ENCODE measurements around the gene OPCML. TPM values are rescaled to one million over a fixed set of nuclear protein-coding genes. Genes with fewer than 3 reads are reported as not detected.

OPCML gene
- polyA plus RNA-seq, 3 donors: not detected

DNA sequence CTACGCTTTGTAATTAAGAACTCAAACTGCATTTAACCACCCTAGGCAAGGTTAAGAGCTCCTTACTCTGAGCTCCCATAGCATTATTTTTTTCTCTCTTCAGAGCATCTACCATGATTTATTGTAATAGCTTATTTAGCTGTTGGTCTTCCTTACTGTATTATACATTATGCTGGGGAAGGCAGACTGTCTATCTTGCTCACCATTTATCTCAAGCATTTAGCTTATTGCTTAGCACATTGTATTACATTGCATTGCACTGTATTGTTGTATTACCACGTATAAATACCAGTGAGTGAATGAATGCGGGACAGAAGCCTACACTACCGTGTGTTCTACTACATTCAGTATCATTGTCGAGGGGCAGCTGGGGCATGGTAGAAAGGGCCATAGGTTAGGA lies 324.3 kb downstream of the OPCML start:
- Mint-ChIP-seq H3K36me3 (no peaks in the 10 kb centered on the region), H3K9me3 (peaks cover 0 to 2% (median 0%) of the 10 kb centered on the region in 7 donors), H3K27me3 (ENCODE audit: low read depth in 3 of 3) (peaks cover 0 to 7% (median 4%) of the 10 kb centered on the region in 3 donors), H3K27ac (no peak overlapping the region), H3K4me3 (no peak overlapping the region), H3K4me1 (peaks cover 20% of the 10 kb centered on the region)
- 100% methylated on average over 1 of the region's 5 CpGs for WGBS (ENCODE audit: insufficient coverage)
- TF ChIP-seq, protein P1, sequence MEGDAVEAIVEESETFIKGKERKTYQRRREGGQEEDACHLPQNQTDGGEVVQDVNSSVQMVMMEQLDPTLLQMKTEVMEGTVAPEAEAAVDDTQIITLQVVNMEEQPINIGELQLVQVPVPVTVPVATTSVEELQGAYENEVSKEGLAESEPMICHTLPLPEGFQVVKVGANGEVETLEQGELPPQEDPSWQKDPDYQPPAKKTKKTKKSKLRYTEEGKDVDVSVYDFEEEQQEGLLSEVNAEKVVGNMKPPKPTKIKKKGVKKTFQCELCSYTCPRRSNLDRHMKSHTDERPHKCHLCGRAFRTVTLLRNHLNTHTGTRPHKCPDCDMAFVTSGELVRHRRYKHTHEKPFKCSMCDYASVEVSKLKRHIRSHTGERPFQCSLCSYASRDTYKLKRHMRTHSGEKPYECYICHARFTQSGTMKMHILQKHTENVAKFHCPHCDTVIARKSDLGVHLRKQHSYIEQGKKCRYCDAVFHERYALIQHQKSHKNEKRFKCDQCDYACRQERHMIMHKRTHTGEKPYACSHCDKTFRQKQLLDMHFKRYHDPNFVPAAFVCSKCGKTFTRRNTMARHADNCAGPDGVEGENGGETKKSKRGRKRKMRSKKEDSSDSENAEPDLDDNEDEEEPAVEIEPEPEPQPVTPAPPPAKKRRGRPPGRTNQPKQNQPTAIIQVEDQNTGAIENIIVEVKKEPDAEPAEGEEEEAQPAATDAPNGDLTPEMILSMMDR (IDR thresholded peaks at IDR 0.05): no peak
- no peaks in the 10 kb centered on the region for H3K36me3 ChIP-seq (replicated peaks in 1 of 2; ENCODE audit: control insufficient read depth in 1 of 2, insufficient read depth in 2 of 2, low read length in 2 of 2)
- H4K20me1 ChIP-seq (ENCODE audit: insufficient read depth, low read length): no peaks in the 10 kb centered on the region
- no peaks in the 10 kb centered on the region for H3K9me3 ChIP-seq (replicated peaks in 1 of 2; ENCODE audit: control insufficient read depth in 1 of 2, insufficient read depth in 1 of 2, low read length in 2 of 2)
- H3K27ac ChIP-seq (ENCODE audit: low read depth in 1 of 2, low read length in 2 of 2): no peak overlapping the region
- peaks cover 24 to 35% of the 10 kb centered on the region in 2 donors for H3K4me1 ChIP-seq (ENCODE audit: control insufficient read depth in 1 of 2, insufficient read depth in 2 of 2, low read length in 2 of 2)
- no peak overlapping the region for H2AFZ ChIP-seq (ENCODE audit: insufficient read depth, low read depth, low read length, poor library complexity, severe bottlenecking)
- DNase-seq: no peak
- H3K27me3 ChIP-seq (ENCODE audit: control insufficient read depth in 2 of 2, insufficient read depth in 2 of 2, low read length in 2 of 2): peaks cover 0 to 10% of the 10 kb centered on the region in 2 donors
- no peak overlapping the region for H3K4me2 ChIP-seq (replicated peaks; ENCODE audit: extremely low read depth, low read length, poor library complexity, severe bottlenecking)
- no peaks in the 10 kb centered on the region for H3K79me2 ChIP-seq (ENCODE audit: insufficient read depth, low read length)
- intact Hi-C loops (cut with micrococcal nuclease): no loop called here
- H3K4me3 ChIP-seq (replicated peaks in 1 of 3; ENCODE audit: low read depth in 2 of 3, low read length in 3 of 3): no peak overlapping the region
- no peak overlapping the region for H3K9ac ChIP-seq (ENCODE audit: insufficient read depth, low read length, poor library complexity, severe bottlenecking)

DNA sequence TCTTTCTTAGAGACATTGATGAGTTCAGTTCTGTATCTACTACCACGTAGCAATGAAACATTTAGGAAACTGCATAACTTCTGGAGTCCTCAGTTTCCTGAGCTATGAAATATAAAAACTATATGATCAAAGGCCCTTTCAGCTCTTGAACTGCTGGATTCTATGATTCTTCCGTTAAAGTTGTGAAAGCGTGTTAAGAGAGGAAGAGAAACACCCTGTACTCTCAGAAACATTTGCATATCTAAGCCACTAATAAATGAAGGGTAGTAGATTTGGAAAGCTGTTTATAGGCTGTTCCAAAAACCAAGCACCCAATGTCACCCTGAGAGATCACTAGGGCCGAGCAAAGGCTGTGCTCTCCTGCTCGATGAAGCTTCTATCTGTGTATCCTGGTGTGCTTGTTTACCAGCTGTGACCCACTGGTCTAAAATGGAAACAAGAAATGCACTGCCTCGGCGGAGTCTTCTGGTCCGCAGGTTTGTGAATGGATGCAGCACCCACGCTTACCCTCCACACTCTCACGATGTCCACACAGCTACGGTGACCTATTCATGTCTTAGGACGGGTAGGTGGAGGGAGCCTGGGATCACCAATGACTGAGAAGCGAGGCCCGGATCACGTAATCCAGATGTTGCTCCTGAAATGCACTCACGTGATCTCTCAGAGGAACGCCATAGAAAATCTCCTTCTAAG lies 325.8 kb downstream of the OPCML start:
- peaks cover 25% of the 10 kb centered on the region for H3K4me1 Mint-ChIP-seq
- TF ChIP-seq, protein P1 (IDR thresholded peaks at IDR 0.05): no peak
- no peaks in the 10 kb centered on the region for H3K36me3 Mint-ChIP-seq
- Histone ChIP-seq H3K36me3 (replicated peaks in 1 of 2; ENCODE audit: control insufficient read depth in 1 of 2, insufficient read depth in 2 of 2, low read length in 2 of 2) (no peaks in the 10 kb centered on the region), H2AFZ (ENCODE audit: insufficient read depth, low read depth, low read length, poor library complexity, severe bottlenecking) (peak overlapping the region; percentile 34), H3K4me2 (replicated peaks; ENCODE audit: extremely low read depth, low read length, poor library complexity, severe bottlenecking) (peak overlapping the region; percentile 29), H3K27me3 (ENCODE audit: control insufficient read depth in 2 of 2, insufficient read depth in 2 of 2, low read length in 2 of 2) (peaks cover 0 to 4% of the 10 kb centered on the region in 2 donors), H3K27ac (ENCODE audit: low read depth in 1 of 2, low read length in 2 of 2) (peak overlapping the region in 1 of 2 donors; percentile 59), H3K79me2 (ENCODE audit: insufficient read depth, low read length) (no peaks in the 10 kb centered on the region), H3K4me1 (ENCODE audit: control insufficient read depth in 1 of 2, insufficient read depth in 2 of 2, low read length in 2 of 2) (peaks cover 26 to 42% of the 10 kb centered on the region in 2 donors), H4K20me1 (ENCODE audit: insufficient read depth, low read length) (no peaks in the 10 kb centered on the region), H3K9ac (ENCODE audit: insufficient read depth, low read length, poor library complexity, severe bottlenecking) (no peak overlapping the region), H3K4me3 (replicated peaks in 1 of 3; ENCODE audit: low read depth in 2 of 3, low read length in 3 of 3) (peak overlapping the region in 1 of 3 experiments; percentile 38), H3K9me3 (replicated peaks in 1 of 2; ENCODE audit: control insufficient read depth in 1 of 2, insufficient read depth in 1 of 2, low read length in 2 of 2) (peaks cover 0 to 4% of the 10 kb centered on the region in 2 donors)
- no peak overlapping the region for H3K27ac Mint-ChIP-seq
- peaks cover 0 to 7% (median 0%) of the 10 kb centered on the region in 7 donors for H3K9me3 Mint-ChIP-seq
- H3K4me3 Mint-ChIP-seq: peak overlapping the region in 1 of 2 donors; percentile 35
- 97% methylated on average over 6 of the region's 17 CpGs for WGBS (ENCODE audit: insufficient coverage)
- peaks cover 0 to 7% (median 1%) of the 10 kb centered on the region in 3 donors for H3K27me3 Mint-ChIP-seq (ENCODE audit: low read depth in 3 of 3)
- intact Hi-C loops (cut with micrococcal nuclease): no loop called here
- no peak for DNase-seq
